Neural cell (in vitro differentiated cells): ENCODE data around the gene TAGLN2. TPM values are rescaled to one million over a fixed set of nuclear protein-coding genes. Genes with fewer than 3 reads are reported as not detected.

Experiments used
- H2AFZ ChIP-seq: fragments of 200-600, 300-800 bp; sonication (generic), shearing (Covaris generic); 2 replicates; pipeline ENCODE4 v1.6.0; 2014; ENCODE audit warnings: low read depth, mild to moderate bottlenecking, antibody characterized with exemption, low read length, moderate library complexity
- H3F3A ChIP-seq: fragments of 200-600 bp; shearing (Covaris generic); 2 replicates; pipeline ENCODE4 v1.6.1; 2016; ENCODE audit warnings: mild to moderate bottlenecking, moderate library complexity, mixed read lengths, antibody characterized with exemption, low read length; ENCODE audit not compliant: insufficient read depth, poor library complexity, severe bottlenecking
- H3K27ac ChIP-seq: fragments of 200-600, 300-800 bp; sonication (generic), shearing (Covaris generic); 2 replicates; pipeline ENCODE4 v1.5.1; 2014; ENCODE audit warnings: mild to moderate bottlenecking, low read length, moderate library complexity
- H3K27me3 ChIP-seq: fragments of 300-800, 200-600 bp; sonication (generic), shearing (Covaris generic); 2 replicates; pipeline ENCODE4 v1.6.0; 2014; ENCODE audit warnings: mild to moderate bottlenecking, low read depth, low read length, moderate library complexity; ENCODE audit not compliant: insufficient read depth
- H3K36me3 ChIP-seq: fragments of 300-800, 200-600 bp; sonication (generic), shearing (Covaris generic); 2 replicates; pipeline ENCODE4 v1.5.1; 2014; ENCODE audit warnings: mild to moderate bottlenecking, antibody characterized with exemption, low read length, moderate library complexity; ENCODE audit not compliant: insufficient read depth
- H3K4me2 ChIP-seq: fragments of 300-800, 200-600 bp; sonication (generic), shearing (Covaris generic); 2 replicates; pipeline ENCODE4 v1.6.0; 2014; ENCODE audit warnings: mild to moderate bottlenecking, low read length
- H3K4me3 ChIP-seq: fragments of 300-800, 200-600 bp; sonication (generic), shearing (Covaris generic); 2 replicates; pipeline ENCODE4 v1.5.1; 2014; ENCODE audit warnings: mild to moderate bottlenecking, low read length, moderate library complexity
- H3K79me2 ChIP-seq: fragments of 200-600 bp; shearing (Covaris generic); replicated peaks from 2 replicates; pipeline ENCODE4 v1.6.0; 2014; ENCODE audit warnings: mild to moderate bottlenecking, low read length, moderate library complexity; ENCODE audit not compliant: insufficient read depth
- H3K9ac ChIP-seq: fragments of 300-800, 200-600 bp; sonication (generic), shearing (Covaris generic); 2 replicates; pipeline ENCODE4 v1.6.1; 2016; ENCODE audit warnings: mild to moderate bottlenecking, low read length, mixed read lengths
- H3K9me2 ChIP-seq: fragments of 200-600 bp; shearing (Covaris generic); 2 replicates; pipeline ENCODE4 v1.6.1; 2016; ENCODE audit warnings: mild to moderate bottlenecking, low read length, mixed read lengths; ENCODE audit not compliant: insufficient read depth
- H3K9me3 ChIP-seq: fragments of 200-600, 300-800 bp; sonication (generic), shearing (Covaris generic); 2 replicates; pipeline ENCODE4 v1.6.1; 2016; ENCODE audit warnings: mild to moderate bottlenecking, mixed run types, low read length, moderate library complexity, mixed read lengths
- H4K20me1 ChIP-seq: fragments of 200-600 bp; shearing (Covaris generic); 2 replicates; pipeline ENCODE4 v1.6.1; 2016; ENCODE audit warnings: mild to moderate bottlenecking, mixed run types; ENCODE audit not compliant: insufficient read depth
- EP300 ChIP-seq: fragments of 450-650 bp; conservative IDR thresholded peaks from 2 replicates; pipeline ENCODE4 v1.6.1; 2014; ENCODE audit warnings: antibody characterized with exemption, mild to moderate bottlenecking, moderate library complexity; ENCODE audit not compliant: poor library complexity, severe bottlenecking
- EZH2 ChIP-seq: fragments of 200-600, 300-800 bp; shearing (Covaris generic), sonication (generic); IDR thresholded peaks from 2 replicates; pipeline ENCODE4 v1.6.1; 2014; ENCODE audit warnings: antibody characterized with exemption, low read length, borderline replicate concordance, mild to moderate bottlenecking; ENCODE audit not compliant: insufficient read depth, poor library complexity, severe bottlenecking
- MXI1 ChIP-seq: fragments of 450-650 bp; conservative IDR thresholded peaks from 2 replicates; pipeline ENCODE4 v1.6.1; 2014; ENCODE audit warnings: antibody characterized with exemption, mild to moderate bottlenecking; ENCODE audit not compliant: poor library complexity, severe bottlenecking
- POLR2AphosphoS5 ChIP-seq: IDR thresholded peaks from 2 replicates; pipeline ENCODE4 v1.6.1; 2012
- RAD21 ChIP-seq: fragments of 450-650 bp; conservative IDR thresholded peaks from 2 replicates; pipeline ENCODE4 v1.6.1; 2014; ENCODE audit warnings: antibody characterized with exemption, mild to moderate bottlenecking, moderate library complexity
- SMC3 ChIP-seq: fragments of 450-650 bp; conservative IDR thresholded peaks from 2 replicates; pipeline ENCODE4 v1.6.1; 2014; ENCODE audit warnings: antibody characterized with exemption, mild to moderate bottlenecking, moderate library complexity; ENCODE audit not compliant: poor library complexity
- TAF1 ChIP-seq: IDR thresholded peaks from 2 replicates; pipeline ENCODE4 v1.6.1; 2012; ENCODE audit warnings: low read depth
- polyA plus RNA-seq: library from polyadenylated mRNA; depleted of rRNA; stranded (reverse); fragments of >200 nt; gene quantifications from 2 replicates; pipeline ENCODE4 v1.2.3, GENCODE V29; 2014
- TF ChIP-seq, protein P1 (sequence below): fragments of 450-650 bp; IDR thresholded peaks from 2 replicates; pipeline ENCODE4 v1.5.1; 2014; ENCODE audit warnings: antibody characterized with exemption, mild to moderate bottlenecking, moderate library complexity; ENCODE audit not compliant: poor library complexity, severe bottlenecking
- TF ChIP-seq, protein P2 (sequence below): IDR thresholded peaks from 2 replicates; pipeline ENCODE4 v1.6.1; 2012; ENCODE audit warnings: borderline replicate concordance

Gene TAGLN2
- polyA plus RNA-seq, 1 donor from 2014 or later = 0.52 TPM

DNA sequence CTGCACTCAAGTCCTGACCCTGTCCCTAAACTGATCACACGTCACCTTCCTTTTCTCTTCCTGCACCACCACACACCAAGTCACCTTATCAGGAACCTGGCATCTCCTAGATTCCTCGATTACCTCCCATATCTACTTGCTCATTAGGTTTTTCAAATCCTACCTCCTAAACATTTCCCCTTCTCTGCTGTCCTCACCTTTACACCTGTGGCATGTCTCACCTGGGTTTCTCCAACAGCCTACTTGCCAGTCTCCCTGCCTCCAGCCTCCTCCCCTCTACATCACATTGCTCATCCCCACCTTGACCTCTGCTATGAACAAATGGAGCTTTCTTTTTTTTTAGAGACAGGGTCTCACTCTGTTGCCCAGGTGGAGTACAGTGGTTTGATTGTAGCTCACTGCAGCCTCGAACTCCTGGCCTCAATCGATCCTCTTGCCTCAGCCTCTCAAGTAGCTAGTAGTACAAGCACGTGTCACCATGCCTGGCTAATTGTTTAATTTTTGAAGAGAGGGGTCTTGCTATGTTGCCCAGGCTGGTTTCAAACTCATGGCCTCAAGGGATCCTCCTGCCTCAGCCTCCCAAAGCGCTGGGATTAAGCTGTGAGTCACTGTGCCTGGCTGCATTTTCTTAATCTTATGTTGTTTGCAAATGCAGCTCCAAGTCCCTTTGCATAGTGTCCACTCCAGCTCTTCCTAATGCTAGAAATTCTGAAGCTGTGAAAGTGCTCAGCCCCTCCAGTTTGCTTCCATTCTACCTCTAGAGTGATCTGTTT lies 13.8 kb upstream of the TAGLN2 start:
- TF ChIP-seq EZH2 = no peak
- TF ChIP-seq TAF1 = no peak
- TF ChIP-seq, protein P1, sequence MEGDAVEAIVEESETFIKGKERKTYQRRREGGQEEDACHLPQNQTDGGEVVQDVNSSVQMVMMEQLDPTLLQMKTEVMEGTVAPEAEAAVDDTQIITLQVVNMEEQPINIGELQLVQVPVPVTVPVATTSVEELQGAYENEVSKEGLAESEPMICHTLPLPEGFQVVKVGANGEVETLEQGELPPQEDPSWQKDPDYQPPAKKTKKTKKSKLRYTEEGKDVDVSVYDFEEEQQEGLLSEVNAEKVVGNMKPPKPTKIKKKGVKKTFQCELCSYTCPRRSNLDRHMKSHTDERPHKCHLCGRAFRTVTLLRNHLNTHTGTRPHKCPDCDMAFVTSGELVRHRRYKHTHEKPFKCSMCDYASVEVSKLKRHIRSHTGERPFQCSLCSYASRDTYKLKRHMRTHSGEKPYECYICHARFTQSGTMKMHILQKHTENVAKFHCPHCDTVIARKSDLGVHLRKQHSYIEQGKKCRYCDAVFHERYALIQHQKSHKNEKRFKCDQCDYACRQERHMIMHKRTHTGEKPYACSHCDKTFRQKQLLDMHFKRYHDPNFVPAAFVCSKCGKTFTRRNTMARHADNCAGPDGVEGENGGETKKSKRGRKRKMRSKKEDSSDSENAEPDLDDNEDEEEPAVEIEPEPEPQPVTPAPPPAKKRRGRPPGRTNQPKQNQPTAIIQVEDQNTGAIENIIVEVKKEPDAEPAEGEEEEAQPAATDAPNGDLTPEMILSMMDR = no peak
- TF ChIP-seq SMC3 = no peak
- TF ChIP-seq, protein P2, sequence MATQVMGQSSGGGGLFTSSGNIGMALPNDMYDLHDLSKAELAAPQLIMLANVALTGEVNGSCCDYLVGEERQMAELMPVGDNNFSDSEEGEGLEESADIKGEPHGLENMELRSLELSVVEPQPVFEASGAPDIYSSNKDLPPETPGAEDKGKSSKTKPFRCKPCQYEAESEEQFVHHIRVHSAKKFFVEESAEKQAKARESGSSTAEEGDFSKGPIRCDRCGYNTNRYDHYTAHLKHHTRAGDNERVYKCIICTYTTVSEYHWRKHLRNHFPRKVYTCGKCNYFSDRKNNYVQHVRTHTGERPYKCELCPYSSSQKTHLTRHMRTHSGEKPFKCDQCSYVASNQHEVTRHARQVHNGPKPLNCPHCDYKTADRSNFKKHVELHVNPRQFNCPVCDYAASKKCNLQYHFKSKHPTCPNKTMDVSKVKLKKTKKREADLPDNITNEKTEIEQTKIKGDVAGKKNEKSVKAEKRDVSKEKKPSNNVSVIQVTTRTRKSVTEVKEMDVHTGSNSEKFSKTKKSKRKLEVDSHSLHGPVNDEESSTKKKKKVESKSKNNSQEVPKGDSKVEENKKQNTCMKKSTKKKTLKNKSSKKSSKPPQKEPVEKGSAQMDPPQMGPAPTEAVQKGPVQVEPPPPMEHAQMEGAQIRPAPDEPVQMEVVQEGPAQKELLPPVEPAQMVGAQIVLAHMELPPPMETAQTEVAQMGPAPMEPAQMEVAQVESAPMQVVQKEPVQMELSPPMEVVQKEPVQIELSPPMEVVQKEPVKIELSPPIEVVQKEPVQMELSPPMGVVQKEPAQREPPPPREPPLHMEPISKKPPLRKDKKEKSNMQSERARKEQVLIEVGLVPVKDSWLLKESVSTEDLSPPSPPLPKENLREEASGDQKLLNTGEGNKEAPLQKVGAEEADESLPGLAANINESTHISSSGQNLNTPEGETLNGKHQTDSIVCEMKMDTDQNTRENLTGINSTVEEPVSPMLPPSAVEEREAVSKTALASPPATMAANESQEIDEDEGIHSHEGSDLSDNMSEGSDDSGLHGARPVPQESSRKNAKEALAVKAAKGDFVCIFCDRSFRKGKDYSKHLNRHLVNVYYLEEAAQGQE = no peak
- TF ChIP-seq EP300 = no peak
- no peak for TF ChIP-seq POLR2AphosphoS5
- TF ChIP-seq RAD21 = no peak
- TF ChIP-seq MXI1 = no peak
- no peak overlapping the region for H3K4me2 ChIP-seq
- no peaks in the 10 kb centered on the region for H3K27me3 ChIP-seq
- H3K9ac ChIP-seq = no peak overlapping the region
- no peaks in the 10 kb centered on the region for H3F3A ChIP-seq
- H3K79me2 ChIP-seq = peaks cover 8% of the 10 kb centered on the region
- H4K20me1 ChIP-seq = no peaks in the 10 kb centered on the region
- H3K9me3 ChIP-seq = no peaks in the 10 kb centered on the region
- no peak overlapping the region for H2AFZ ChIP-seq
- no peak overlapping the region for H3K4me3 ChIP-seq
- no peaks in the 10 kb centered on the region for H3K9me2 ChIP-seq
- H3K36me3 ChIP-seq = no peaks in the 10 kb centered on the region
- H3K27ac ChIP-seq = no peak overlapping the region

DNA sequence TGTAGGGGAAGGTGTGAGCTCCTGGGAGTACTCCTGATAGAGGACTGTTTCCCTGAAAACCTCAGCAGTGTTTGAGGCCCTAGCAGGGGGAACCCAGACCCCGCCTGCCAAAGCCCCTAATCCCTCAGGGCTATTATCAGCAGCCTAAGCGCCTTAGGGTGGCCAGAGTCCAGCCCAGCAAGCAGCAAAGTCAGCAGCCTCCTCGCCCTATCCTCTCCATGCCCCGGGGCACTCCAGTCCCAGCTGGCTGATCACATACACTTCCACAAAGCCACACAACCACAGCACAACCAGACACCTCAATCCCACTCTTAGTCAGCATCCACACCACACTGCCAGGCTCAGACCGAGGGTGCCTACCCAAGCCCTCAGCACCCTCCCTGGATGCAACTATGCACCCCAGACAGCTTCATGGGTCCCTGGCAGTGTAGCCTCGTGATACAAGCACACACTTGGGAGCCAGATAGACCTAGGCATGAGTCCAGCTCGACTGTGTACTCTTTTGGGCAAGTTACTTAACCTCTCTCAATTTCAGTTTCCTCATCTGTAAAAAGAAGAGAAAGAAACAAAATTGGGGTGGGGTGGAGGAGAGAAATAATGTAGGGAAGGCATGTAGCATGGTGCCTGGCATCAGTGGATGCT lies 13.0 kb upstream of the TAGLN2 start:
- no peaks in the 10 kb centered on the region for H3K36me3 ChIP-seq
- H3K27ac ChIP-seq = no peak overlapping the region
- H3K27me3 ChIP-seq = no peaks in the 10 kb centered on the region
- H4K20me1 ChIP-seq = no peaks in the 10 kb centered on the region
- no peak overlapping the region for H3K9ac ChIP-seq
- TF ChIP-seq EP300 = no peak
- no peak for TF ChIP-seq POLR2AphosphoS5
- TF ChIP-seq EZH2 = no peak
- TF ChIP-seq, protein P1 = no peak
- TF ChIP-seq TAF1 = no peak
- no peak for TF ChIP-seq MXI1
- TF ChIP-seq, protein P2 = no peak
- TF ChIP-seq RAD21 = no peak
- no peak for TF ChIP-seq SMC3
- H2AFZ ChIP-seq = no peak overlapping the region
- no peaks in the 10 kb centered on the region for H3K9me3 ChIP-seq
- H3K4me2 ChIP-seq = no peak overlapping the region
- H3F3A ChIP-seq = no peaks in the 10 kb centered on the region
- H3K79me2 ChIP-seq = peaks cover 2% of the 10 kb centered on the region
- H3K4me3 ChIP-seq = no peak overlapping the region
- H3K9me2 ChIP-seq = no peaks in the 10 kb centered on the region
